NCI-H226 (cell line): Measurements from ENCODE around the gene PSD2.

Experiments used
- DNase-seq: peaks from one replicate; pipeline ENCODE4 v3.0.0-alpha.2; 2015

The PSD2 gene

GRCh38 chr5:139882961-139883539 is 87.4 kb downstream of the PSD2 start:
- no peak for DNase-seq

DNA sequence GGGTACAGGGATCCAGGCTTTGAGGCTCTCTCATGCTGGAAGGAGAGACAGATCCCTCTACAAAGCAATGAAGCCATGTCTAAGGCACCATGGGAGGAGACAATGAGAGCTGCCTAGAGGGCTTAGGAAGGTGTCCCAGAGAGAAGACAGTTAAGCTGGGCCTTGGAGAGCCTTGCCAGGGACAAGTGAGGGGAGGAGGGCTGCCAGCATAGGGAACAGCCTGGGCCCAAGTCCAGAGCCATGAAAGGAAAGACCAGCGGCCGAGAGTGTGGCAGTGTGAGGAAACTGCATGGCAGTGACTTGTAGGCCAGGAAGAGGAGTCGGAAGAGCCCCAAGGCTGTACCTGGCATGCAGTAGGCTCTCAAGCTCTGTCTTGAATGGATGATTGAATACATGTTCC is 88.5 kb downstream of the PSD2 start:
- DNase-seq: no peak

GRCh38 chr5:139884734-139885133 is 89.1 kb downstream of the PSD2 start:
- no peak for DNase-seq

- no peak for DNase-seq
Measured at GRCh38 chr5:139885172-139885856, 89.7 kb downstream of the PSD2 start.

- no peak for DNase-seq
Measured at GRCh38 chr5:139885857-139886208, 90.2 kb downstream of the PSD2 start.

GRCh38 chr5:139886213-139886612 is 90.6 kb downstream of the PSD2 start:
- no peak for DNase-seq

DNA sequence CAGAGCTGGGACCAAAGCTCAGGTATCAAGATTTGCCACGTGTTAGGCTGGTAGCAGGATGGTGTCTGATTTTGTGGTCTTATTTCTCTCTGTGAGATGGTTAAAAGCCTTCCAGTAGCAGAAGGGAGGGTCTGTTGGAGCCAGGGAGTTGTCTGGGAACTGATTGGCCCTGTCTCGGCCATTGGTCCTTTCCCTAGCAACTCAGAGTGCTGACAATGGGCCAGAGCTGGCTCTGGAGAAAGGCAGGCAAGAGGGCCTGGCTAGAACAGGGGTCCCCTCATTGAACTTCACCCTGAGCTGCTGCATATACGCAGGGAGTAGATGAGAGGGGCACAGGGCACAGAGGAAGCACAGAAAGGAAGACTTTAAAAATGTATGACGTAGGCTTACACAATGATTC is 92.8 kb downstream of the PSD2 start:
- DNase-seq: no peak

- no peak for DNase-seq
Measured at GRCh38 chr5:139889410-139889809, 93.8 kb downstream of the PSD2 start.

GRCh38 chr5:139893873-139894272 is 98.3 kb downstream of the PSD2 start:
- DNase-seq: no peak
